ENCODE measurements around the gene MEGF6. TPM values are rescaled to one million over a fixed set of nuclear protein-coding genes. Genes with fewer than 3 reads are reported as not detected.

The MEGF6 gene
- total RNA-seq, 1 donor from 2014 or later = 57.1 TPM

DNA sequence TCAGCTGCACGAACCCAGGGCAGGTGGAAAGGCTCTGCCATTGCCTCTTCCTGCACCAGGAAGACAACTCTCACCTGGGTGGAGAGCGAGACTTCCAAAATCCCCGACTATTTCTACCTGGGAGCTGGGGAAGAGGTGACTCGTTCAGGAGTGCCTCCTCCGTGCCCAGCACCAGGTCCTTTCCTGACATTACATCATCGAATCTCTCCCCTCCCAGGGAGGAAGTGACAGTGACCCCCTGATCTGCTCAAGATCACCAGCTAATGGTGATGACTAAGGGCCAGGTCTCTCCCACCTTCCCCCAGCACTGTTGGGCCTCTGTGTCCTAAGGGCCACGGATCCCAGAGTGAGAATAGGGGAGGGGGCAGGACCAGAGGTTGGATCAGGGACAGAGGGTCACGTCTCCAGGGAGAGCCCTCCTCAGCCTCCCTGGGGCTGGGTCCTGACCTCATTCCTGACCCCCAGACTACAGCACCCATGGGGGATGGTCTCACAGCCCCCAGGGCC, 6.8 kb downstream of the MEGF6 start:
- ATAC-seq = no peak
- H3K36me3 ChIP-seq = no peaks in the 10 kb centered on the region

DNA sequence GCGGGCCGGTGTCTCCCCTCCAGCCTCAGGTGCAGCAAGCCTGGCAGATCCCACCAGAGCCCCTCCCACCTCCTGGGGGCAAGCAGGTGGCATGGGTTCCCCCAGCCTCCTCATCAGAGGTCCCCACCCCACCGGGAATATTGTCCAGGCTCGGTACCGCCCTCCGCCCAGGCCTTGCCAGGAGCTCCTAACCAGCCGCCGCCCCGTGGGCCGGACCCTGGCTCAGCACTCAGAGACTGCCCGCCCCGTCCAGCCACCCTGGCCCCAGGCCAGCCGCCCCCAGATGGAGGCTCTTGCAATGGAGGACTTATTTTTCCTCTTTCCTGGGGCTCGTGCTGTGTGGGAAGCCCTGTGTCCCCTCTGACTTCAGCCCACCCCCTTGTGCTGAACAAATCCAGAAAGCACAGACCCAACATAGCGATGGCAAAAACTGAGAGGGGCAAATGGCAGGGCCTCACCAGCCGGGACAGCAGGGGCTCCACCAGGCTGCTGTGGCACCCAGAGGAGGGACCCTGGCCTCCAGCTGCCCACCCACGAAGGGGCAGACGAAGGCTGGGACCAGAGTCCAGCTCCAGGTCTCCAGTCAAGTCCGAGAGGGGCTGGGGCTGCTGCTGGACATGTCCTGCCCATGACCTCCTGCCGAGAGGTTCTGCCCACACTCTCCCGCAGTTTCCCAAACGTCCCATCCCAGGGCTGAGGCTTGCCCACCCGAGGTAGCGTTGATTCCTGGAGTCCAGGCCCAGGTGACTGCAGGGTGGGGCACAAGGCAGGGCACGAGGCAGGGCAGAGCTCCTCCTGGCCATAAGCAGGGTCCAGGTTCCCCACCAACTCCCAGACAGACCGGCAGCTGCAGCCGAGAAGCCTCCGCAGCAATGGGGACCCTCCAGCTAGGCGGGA, 7.5 kb downstream of the MEGF6 start:
- Histone ChIP-seq H3K4me3 (no peak overlapping the region), H3K36me3 (no peaks in the 10 kb centered on the region), H3K27me3 (ENCODE audit: low read depth) (no peaks in the 10 kb centered on the region), H3K4me1 (peaks cover 27% of the 10 kb centered on the region), H3K9me3 (no peaks in the 10 kb centered on the region), H3K27ac (no peak overlapping the region)
- DNase-seq (no peak), ATAC-seq (no peak)
- intact Hi-C loops (cut with DNase I) = no loop called here
- no peak for TF ChIP-seq CTCF (IDR thresholded peaks at IDR 0.05)

More for the DNA sequence above, 6.8 kb downstream of the MEGF6 start:
- no peaks in the 10 kb centered on the region for H3K27me3 ChIP-seq (ENCODE audit: low read depth)
- no peak overlapping the region for H3K27ac ChIP-seq
- H3K9me3 ChIP-seq = no peaks in the 10 kb centered on the region
- intact Hi-C loops (cut with DNase I) = no loop called here
- TF ChIP-seq CTCF (IDR thresholded peaks at IDR 0.05) = no peak
- no peak overlapping the region for H3K4me3 ChIP-seq
- H3K4me1 ChIP-seq = peaks cover 27% of the 10 kb centered on the region
- DNase-seq = no peak

GRCh38 chr1:3603156-3603555, 8.2 kb downstream of the MEGF6 start:
- Histone ChIP-seq H3K27ac (no peak overlapping the region), H3K9me3 (no peaks in the 10 kb centered on the region), H3K36me3 (no peaks in the 10 kb centered on the region), H3K4me1 (peaks cover 34% of the 10 kb centered on the region), H3K4me3 (no peak overlapping the region), H3K27me3 (ENCODE audit: low read depth) (no peaks in the 10 kb centered on the region)
- DNase-seq (no peak), ATAC-seq (no peak)
- TF ChIP-seq CTCF (IDR thresholded peaks at IDR 0.05) = no peak
- intact Hi-C loops (cut with DNase I) = no loop called here

DNA sequence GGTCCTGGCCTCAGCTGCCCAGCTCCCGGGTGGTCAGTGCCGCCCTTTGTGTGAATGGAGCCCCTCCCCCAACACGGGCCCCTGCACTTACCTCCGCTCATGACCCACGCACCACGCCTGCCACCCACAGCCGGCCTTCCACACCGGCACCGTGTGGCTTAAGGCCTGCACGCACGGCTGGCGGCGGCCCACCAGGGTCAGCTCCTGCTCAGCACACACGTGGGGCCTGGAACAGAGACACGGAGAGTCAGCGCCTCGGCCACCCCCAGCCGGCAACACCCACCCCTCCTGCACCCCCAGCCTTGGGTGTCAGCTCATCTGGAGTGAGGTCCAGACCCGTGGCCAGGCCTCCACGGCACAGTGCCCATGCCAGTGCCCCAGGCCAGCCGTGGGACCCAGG, 8.9 kb downstream of the MEGF6 start:
- H3K4me3 ChIP-seq = no peak overlapping the region
- no peak for TF ChIP-seq CTCF (IDR thresholded peaks at IDR 0.05)
- intact Hi-C loops (cut with DNase I) = no loop called here
- no peak overlapping the region for H3K27ac ChIP-seq
- no peaks in the 10 kb centered on the region for H3K9me3 ChIP-seq
- peaks cover 41% of the 10 kb centered on the region for H3K4me1 ChIP-seq
- no peaks in the 10 kb centered on the region for H3K36me3 ChIP-seq
- no peaks in the 10 kb centered on the region for H3K27me3 ChIP-seq (ENCODE audit: low read depth)
- ATAC-seq (no peak), DNase-seq (no peak)

DNA sequence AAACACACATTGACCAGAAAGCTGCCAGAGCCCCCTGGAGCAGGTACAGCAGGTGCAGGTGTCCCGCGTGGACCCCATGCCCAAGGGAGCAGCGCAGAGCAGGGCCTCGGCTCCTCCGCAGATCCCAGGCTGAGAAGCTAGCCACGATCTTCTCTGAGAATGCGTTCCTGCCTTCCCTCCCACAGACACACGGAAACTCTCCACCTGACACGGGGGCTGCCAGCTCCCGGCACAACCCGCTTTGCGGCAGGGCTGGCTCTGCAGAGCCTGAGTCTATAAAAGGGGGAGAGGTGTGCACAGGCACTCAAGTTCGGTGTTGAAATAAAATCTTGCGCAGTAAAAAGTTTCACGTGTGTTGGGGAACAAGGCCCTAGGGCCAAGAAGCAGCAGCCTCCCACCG, 9.6 kb downstream of the MEGF6 start:
- no peak for ATAC-seq
- no peaks in the 10 kb centered on the region for H3K27me3 ChIP-seq (ENCODE audit: low read depth)

More for the DNA sequence above, 9.6 kb downstream of the MEGF6 start:
- no peaks in the 10 kb centered on the region for H3K9me3 ChIP-seq
- intact Hi-C loops (cut with DNase I) = no loop called here
- no peak for TF ChIP-seq CTCF (IDR thresholded peaks at IDR 0.05)
- no peak for DNase-seq
- peaks cover 48% of the 10 kb centered on the region for H3K4me1 ChIP-seq
- H3K36me3 ChIP-seq = no peaks in the 10 kb centered on the region
- H3K27ac ChIP-seq = no peak overlapping the region
- no peak overlapping the region for H3K4me3 ChIP-seq

All from lower lobe of right lung (tissue), 2 donors.